HG02981 (cell line): ENCODE measurements around the gene KAZN.

Experiments used
- ATAC-seq: cut with Tn5 transposase; IDR thresholded peaks from one replicate; pipeline ENCODE4 v1.9.1; 2021; ENCODE audit warnings: mild to moderate bottlenecking, moderate library complexity; ENCODE audit not compliant: unreplicated experiment

Gene KAZN

DNA sequence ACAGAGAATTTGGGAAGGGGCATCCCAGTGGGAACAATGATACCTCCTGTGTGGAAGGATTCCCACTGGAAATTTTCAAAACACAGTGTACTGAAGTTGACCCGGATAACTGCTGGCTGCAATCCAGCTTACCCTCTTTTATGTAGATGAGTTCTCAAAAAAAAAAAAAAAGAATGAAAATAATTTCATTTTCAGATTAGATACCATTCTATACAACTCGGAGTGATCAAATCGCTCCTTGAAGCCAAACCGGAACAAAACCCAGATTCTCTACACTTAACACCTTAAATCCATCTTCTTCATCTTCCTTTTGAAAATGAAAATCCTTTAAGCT, 69.1 kb downstream of the KAZN start:
- ATAC-seq = no peak

DNA sequence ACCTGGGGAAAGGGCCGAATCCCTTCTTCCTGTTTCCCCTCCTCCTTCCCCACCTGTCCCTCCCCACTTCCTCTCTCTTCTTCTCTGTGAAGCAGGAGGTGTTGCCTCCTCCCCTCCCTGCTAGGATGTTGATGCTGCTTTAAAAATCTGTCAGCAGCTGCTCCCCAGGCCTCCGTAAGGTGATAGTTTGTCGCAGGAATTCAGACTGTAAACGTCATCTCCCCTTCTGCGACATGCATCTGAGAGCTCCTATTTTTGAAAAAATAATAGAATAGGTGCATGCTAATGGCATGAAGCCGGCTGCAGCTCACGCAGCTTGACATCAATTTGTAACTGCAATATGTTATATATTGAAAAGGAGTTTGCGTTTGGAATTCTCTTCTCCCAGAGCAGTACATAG, 70.1 kb downstream of the KAZN start:
- no peak for ATAC-seq

DNA sequence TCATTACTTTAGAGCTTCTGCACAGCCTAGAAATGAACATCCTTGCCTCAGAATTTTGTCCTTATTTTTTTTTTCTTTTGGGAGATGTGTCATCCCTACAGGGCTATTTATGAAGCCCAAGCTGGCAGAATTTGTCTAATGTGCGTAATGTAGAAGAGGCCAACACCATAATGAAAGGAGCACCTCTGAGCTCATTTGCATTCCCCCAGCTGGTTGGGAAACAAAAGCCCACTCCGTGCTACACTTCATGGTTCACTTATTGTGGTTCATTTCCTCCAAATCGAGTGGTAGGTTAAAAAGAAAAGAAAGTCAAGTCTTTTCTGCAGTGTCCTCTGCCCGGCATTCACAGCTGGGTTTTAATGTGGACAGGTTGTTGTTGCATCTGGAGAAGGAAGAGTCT, 73.5 kb downstream of the KAZN start:
- ATAC-seq = no peak

DNA sequence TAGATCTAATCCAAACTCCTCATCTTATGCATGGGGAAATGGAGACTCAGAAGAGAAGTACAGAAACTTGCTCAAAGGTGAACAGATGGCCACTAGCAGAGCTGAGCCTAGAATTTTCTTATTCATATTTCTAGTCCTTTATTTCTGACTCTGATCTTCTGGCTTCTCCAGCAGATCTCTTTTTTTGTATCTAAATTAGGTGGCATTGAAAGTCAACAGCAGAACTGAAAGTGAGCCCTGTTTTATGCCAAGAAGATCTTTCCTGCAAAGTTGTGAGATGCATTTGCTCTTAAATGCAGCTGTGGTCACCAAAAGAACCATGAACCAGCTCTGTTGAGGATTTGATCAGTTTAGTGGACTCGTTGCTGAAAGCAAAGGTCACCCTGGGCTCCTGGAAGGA, 75.5 kb downstream of the KAZN start:
- ATAC-seq = no peak

DNA sequence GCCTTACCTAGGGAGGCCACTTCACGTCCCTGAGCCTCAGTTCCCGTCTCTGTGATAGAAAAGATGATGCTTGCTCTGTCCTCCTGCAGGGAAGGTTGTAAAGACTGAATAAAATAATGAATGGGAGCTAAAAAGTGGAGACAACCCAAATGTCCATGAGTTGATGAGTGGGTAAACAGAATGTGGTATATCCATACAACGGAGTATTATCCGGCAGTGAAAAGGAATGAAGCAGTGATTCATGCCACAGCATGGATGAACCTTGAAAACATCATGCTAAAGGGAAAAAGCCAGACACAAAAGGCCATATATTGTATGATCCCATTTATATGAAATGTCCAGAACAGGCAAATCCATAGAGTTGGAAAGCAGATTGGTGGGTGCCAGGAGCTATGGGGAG, 77.9 kb downstream of the KAZN start:
- ATAC-seq = no peak

DNA sequence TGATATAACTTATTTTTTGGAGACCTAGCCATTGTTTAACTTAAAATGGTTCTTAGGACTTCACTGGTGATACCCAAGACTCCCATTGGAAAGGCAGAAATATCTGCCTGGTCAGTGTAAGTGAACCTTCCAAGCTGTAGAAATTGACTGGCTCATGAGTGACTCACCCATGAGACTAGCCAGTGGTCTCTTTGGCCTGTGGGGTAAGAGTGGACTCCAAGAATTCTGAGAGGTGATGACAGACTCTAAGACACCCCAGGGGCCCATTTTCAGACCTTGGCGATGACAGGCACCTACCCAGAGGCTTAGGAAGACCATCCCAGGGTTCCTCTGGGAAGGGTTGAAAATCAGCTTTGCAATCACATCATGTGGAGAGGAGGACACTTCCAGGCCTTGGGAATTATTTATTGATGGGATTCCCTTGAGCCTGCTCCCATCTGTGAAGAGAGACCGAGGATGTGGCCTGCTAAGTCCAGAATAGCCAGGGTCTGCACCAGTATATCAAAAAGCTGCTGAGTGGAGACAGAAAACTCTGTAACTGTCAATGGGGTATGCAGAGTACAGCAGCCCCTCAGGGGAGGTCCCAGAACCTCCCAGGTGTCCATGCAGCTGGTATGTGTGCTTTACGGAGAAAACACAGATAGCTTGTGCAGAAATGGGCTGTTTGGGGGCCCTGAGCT, 78.9 kb downstream of the KAZN start:
- no peak for ATAC-seq

DNA sequence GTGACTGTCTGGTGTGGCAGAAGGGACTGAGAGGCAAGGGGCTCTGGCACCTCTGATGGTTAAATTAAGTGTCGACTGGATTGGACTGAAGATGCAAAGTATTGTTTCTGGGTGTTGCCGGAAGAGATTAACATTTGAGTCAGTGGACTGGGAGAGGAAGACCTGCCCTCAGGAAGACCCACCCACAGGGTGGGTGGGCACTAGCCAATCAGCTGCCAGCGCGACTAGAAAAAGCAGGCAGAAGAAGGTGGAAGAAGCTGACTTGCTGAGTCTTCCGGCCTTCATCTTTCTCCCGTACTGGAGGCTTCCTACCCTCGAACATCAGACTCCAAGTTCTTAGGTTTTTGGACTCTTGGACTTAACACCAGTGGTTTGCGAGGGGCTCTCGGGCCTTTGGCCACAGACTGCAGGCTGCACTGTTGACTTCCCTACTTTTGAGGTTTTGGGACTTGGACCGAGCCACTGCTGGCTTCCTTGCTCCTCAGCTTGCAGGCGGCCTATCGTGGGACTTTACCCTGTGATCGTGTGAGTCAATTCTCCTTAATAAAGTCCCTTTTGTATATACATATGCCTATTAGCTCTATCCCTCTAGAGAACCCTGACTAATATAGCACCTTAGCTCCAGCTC, 79.6 kb downstream of the KAZN start:
- ATAC-seq = no peak

DNA sequence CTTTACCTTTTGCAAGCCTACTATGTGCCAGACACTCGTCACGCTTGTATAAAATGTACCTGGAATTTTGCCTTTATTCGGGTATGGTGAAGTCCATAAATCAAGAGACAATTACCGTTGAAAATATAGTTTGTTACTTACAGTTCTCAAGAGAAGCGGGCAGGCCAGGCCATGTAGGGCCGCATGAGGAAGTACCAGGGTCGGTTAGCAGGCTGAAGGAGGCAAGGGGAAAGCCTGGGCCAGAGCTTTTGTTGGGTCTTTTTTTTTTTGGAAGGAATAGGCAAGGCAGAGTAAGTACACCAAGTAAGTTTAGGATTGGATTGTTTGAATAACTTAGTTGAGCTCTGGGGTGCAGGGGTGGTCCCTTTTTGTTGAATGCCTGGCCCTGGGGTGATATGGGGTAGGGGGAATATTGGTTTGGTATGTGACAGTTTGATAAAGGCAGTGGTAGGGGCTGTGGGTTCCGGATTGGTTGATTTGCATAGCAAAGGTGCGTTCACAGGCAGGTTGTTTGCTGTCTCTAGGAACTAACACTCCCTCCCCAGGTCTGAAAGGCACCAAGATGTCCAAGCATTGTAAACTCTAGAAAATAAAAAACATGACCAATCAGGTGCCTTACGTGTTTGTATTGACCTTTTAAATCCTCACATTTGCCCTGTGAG, 80.7 kb downstream of the KAZN start:
- no peak for ATAC-seq

DNA sequence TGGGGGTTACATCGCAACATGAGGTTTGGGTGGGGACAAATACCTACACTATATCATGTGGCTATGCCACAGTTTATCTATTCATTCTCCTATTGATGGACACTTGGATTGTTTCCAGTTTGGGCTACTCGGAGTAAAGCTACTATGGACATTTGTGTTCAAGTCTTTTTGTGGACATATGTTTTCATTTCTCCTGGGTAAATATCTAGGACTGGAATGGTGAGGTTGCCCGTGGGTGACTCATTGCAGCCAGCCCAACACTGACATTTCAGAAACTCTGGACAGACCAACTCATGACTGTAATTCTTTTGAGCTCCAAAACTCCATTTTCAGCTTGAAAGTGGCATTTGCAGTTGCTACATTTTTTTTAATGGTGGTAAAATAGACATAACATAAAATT, 82.7 kb downstream of the KAZN start:
- no peak for ATAC-seq

DNA sequence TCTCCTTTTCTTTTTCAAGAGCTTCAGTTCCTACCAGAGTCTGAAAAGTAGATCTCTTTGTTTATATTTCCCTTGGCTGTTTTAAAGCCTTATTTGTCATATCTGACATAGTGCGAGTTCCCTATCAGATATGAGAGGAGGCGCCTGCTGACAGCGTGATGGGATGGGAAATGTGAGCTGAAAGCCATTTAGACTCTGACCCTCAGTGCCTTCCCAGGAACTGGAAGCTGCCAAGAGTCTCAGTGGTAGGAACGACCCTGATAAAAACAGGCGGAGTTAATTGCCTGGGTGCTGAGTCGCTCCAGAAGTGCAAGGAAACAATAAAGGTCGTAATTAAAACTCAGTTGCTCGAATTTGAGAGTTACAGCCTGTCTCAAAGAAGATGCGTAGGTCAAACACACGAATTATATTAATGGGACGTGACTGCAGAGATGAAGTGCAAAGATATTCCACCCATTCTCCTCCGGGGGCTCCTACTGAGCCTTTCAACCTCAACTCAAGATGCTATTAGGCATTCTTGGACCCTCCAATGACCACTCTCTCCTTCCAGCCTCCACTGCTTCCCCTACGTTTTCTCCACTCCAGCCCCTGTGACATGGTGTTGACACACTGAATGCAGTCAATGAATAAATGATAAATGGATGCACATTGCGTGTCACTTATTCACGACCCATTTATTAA, 84.6 kb downstream of the KAZN start:
- no peak for ATAC-seq

DNA sequence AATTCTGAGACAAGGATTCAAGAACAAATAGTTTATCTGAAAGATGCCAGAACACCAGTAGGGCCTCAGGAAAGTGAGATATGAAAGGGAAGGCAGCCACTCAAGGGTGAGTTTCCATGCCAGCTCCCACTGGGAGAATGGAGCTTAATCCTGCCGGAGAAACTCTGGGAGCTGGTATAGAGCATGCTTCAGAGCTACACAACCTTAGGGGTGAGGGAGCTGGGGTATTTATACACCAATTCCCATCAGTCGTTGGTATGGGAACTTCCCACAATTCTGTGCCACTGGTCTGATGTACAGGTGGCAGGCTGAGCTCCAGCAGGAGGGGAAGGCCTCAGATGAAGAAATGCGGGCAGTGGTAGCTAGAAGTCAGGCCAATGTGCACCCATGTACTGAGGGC, 86.6 kb downstream of the KAZN start:
- no peak for ATAC-seq

DNA sequence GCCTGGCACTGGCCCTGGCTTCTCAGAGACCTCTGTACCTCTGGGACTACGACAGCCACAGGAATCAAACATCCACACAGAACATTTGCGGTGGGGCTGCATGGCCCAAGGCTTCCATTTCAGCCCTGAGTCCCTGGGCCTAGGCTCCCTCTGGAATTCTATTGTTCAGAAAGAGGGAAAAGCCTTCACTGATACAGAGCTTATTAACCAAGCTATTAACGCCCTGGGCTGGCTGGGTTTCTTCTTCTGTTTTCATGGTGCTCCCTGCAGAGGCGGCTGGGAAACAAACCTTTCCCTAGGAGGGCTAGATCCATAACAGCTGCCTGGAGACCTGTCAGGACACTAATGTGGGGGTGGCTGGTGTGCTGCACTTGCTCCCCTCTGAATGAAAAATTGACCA, 88.2 kb downstream of the KAZN start:
- ATAC-seq = no peak

DNA sequence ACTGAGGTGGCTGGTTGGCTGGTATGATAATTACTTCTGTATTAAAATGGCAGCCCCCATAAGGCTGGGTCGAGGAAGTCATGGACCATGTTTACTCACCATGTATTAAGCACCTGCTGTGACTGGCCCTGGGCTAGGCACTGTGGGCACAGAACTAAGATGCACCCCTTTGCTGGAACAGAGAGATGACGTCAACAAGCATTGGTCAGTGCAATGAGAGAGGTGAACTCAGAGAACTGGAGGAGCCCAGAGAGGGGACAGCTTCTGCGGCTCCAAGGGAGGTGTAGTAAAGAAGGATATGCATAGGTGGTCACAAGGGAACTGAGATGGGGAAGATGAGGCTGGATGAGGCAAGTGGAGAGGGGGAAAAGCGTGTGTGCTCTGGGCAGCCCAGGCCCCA, 88.7 kb downstream of the KAZN start:
- no peak for ATAC-seq

DNA sequence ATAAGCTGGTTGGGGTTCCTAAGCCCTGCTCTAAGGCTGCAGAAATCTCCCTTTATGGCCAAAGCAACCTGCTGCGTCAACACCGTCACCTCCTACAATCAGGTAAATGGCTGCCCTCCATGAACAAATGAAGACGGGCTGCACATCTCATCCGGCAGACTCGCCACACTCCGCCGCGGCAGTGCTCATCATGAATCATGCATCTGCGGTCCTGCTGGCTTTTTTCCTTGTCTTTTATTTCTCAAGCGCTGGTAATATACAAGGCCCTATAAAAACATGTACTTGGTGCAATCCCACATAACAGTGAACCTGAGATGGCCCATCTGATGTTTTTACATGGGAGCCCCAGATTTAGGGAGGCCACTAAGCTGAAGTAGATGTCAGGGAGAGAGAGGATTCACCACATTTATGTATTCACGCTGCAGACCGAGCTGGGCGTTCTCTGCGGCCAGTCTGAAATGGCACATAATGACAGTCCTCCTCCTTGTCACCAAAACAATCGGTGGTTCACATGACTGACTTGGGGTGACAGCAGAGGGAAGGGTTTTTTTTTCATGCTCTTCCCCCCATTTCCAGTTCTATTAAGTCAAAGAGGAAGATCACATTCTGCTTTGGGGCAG, 91.6 kb downstream of the KAZN start:
- no peak for ATAC-seq

DNA sequence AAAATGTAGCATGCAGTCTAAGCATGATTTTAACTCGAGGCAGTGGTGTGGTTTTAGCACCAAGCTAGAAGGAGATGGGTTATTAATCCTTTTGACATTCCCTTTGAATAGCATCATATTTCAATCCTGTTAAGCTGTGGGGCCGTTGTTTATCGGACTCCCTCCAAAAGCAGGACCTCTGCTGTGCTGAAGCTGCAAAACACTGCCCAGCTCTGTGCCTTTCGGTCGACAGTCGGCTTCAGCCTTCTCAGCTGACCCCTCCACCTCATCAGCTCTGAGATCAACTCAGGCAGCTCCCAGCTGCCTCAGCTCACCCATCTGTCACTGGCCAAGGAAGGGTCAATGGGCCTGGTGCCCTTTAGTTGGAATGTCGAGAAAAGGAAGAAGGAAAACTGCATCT, 95.5 kb downstream of the KAZN start:
- no peak for ATAC-seq

DNA sequence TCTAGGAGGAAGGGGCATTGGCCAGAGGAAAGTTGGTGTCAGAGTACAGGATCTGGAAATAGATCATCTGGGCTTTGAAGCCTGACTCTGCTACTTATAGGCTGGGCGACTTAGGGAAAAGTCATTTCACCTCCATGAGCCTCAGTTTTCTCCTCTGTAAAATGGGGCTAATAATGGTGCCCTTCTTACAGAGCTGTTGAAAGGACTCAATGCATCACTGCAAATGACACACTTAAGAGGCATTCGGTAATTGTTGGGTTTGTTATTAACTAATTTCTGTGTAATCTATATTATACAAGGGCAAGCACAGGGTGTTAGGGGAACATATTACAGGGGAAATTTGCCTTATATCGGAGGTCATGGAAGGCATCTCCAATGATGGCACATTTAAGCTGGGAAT, 96.1 kb downstream of the KAZN start:
- no peak for ATAC-seq

DNA sequence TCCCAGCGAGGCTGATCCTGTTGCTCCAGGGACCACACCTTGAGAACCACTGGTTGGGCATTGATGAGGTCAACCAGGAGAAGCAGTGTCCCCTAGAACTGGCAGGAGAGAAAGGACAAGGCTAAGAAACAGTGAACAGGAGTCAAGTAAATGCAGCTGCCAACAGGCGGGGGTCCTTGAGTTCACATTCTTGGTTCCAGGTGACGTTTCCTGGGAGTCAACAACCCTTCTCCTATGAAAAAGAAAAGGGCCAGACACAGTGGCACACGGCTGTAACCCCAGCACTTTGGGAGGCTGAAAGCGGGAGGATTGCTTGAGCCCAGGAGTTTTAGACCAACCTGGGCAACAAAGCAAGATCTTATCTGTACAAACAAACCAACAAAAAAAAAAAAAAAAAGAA, 98.3 kb downstream of the KAZN start:
- no peak for ATAC-seq

DNA sequence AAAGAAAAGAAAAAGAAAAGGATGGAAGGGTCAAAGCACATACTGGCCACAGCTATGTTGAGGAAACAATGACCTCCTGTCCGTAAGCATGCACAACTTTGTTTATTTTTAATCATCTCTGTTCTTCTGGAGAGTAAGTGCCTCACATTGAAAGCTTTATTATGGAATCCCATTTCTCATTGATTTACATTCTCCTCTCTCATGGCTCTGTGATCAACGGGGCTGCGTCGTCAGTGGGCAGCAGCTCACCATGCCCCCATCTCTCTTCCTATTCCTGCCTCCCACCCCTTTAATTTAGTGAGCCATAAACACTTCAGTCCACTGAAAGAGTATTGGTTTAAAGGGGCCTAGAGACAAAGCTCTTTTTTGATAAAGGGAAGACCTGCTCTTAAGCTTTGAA, 98.9 kb downstream of the KAZN start:
- ATAC-seq = no peak

DNA sequence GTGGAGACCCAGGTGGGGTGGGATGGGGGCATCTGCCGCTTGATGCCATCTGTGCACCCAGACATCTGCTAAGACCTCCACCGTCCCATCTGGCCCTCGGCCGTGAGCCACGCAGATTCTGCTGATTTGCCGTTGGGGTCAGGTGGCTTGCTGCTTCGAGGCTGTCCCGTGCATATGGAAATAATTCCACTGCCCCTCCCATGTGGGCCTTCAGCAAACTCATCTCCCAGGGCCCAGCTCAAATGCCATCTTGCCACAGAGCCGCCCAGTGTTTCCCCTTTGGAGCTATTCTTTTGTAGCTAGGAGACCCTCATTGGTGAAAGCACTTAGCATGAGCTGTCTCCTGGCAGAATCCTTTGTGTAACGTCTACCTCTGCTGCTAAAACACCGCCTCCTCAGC, 99.8 kb downstream of the KAZN start:
- no peak for ATAC-seq

DNA sequence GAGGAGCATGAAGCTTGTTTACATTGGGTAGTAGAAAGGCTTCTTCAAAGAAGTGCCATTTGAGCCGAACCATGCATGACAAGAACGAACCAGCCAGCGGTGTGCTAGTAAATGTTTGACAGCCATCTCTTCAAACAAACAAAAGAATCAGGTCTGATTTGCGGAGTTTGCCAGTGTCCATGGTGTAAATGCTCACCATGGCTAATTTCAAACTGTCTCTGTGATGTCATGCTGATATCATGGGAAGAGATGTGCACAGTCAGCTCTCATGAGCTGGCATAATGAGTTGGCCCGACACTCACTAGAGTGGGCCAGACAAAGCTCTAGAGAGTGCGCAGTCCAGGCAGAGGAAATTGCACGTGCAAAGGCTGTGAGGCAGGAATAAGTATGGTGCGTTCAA, 101.1 kb downstream of the KAZN start:
- ATAC-seq = no peak

DNA sequence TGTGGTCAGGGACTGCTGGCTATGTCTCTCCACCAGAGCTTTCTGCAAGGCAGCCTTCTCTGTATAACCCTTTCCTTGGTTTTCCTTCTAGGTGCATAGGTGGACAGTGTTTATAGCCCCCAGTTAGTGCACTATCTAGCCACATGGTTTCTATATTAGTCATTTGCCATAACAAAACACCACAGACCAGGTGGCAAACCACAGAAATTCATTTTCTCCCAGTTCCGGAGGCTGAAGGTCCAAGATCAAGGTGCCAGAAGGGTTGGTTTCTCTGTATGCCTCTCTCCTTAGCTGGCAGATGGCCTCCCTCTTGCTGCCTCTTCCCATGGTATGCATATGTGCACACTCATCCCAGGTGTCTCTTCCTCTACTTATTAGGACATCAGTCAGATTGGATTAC, 106.4 kb downstream of the KAZN start:
- ATAC-seq = no peak

DNA sequence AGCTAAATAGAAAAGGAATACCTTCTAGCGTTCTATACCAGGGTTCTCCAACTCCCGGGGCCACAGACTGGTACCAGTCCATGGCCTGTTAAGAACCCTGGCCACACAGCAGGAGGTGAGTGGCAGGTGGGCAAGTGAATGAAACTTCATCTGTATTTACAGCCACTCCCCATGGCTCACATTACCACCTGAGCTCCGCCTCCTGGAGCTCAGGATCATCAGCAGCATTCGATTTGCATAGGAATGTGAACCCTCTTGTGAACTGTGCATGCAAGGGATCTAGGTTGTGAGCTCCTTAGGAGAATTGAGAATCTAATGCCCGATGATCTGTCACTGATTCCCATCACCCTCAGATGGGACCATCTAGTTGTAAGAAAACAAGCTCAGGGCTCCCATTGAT, 107.3 kb downstream of the KAZN start:
- ATAC-seq = no peak
